GM10248 (cell line): ENCODE measurements around the gene RSPH1.

Experiments used
- CTCF ChIA-PET: fragments of 300-600 bp; sonication (Branson Sonifier 250); formaldehyde crosslinking; extraction: SDS; loops from one replicate; lab custom pipeline; 2021; ENCODE audit warnings: antibody characterized with exemption; lab: Yijun Ruan, JAX
- POLR2A ChIA-PET: fragments of 350-650 bp; sonication (Branson Sonifier 250); formaldehyde crosslinking; extraction: SDS; loops from one replicate; lab custom pipeline; 2020; ENCODE audit warnings: antibody characterized with exemption; lab: Yijun Ruan, JAX
- DNase-seq: peaks from one replicate; pipeline ENCODE4 v3.0.0; 2012; ENCODE audit errors: extremely low spot score
- TF ChIP-seq, protein P1 (sequence below): IDR thresholded peaks from 2 replicates; pipeline ENCODE4 v1.5.1; 2012; ENCODE audit warnings: mild to moderate bottlenecking, low read depth; ENCODE audit errors: extremely low read depth, missing control alignments, control extremely low read depth

RSPH1 gene

GRCh38 chr21:42518626-42519025, 22.6 kb upstream of the RSPH1 start:
- CTCF ChIA-PET: no interaction called here
- no peak for DNase-seq
- TF ChIP-seq, protein P1, sequence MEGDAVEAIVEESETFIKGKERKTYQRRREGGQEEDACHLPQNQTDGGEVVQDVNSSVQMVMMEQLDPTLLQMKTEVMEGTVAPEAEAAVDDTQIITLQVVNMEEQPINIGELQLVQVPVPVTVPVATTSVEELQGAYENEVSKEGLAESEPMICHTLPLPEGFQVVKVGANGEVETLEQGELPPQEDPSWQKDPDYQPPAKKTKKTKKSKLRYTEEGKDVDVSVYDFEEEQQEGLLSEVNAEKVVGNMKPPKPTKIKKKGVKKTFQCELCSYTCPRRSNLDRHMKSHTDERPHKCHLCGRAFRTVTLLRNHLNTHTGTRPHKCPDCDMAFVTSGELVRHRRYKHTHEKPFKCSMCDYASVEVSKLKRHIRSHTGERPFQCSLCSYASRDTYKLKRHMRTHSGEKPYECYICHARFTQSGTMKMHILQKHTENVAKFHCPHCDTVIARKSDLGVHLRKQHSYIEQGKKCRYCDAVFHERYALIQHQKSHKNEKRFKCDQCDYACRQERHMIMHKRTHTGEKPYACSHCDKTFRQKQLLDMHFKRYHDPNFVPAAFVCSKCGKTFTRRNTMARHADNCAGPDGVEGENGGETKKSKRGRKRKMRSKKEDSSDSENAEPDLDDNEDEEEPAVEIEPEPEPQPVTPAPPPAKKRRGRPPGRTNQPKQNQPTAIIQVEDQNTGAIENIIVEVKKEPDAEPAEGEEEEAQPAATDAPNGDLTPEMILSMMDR: no peak
- POLR2A ChIA-PET: no interaction called here

- CTCF ChIA-PET: no interaction called here
- TF ChIP-seq, protein P1: no peak
- DNase-seq: no peak
- POLR2A ChIA-PET: no interaction called here
Measured at GRCh38 chr21:42518215-42518614, 22.2 kb upstream of the RSPH1 start.

- ChIA-PET CTCF (interaction anchor here (1.6 kb wide), 1 partner anchor 257 kb away, joined by 4 read pairs; no protein-coding TSS in a partner anchor), POLR2A (no interaction called here)
- TF ChIP-seq, protein P1: no peak
- DNase-seq: no peak
Measured at GRCh38 chr21:42515708-42516502, 19.9 kb upstream of the RSPH1 start.

- no peak for DNase-seq
- TF ChIP-seq, protein P1: no peak
- POLR2A ChIA-PET: interaction anchor here (0.6 to 1.3 kb wide), 2 partner anchors 9 to 21 kb away, joined by 3 to 6 read pairs; no protein-coding TSS in a partner anchor
- CTCF ChIA-PET: interaction anchor here (0.9 to 1.5 kb wide), 3 partner anchors 9 to 370 kb away, joined by 3 to 6 read pairs (median 5); no protein-coding TSS in a partner anchor
Measured at GRCh38 chr21:42514883-42515228, 18.8 kb upstream of the RSPH1 start.

- peak; percentile 74 for DNase-seq
- POLR2A ChIA-PET: interaction anchor here (0.6 to 1.3 kb wide), 2 partner anchors 10 to 22 kb away, joined by 3 to 6 read pairs; no protein-coding TSS in a partner anchor
- TF ChIP-seq, protein P1: no peak
- CTCF ChIA-PET: interaction anchor here (0.9 to 1.9 kb wide), 5 partner anchors 9 to 369 kb away, joined by 3 to 6 read pairs (median 5); no protein-coding TSS in a partner anchor
Measured at GRCh38 chr21:42513985-42514882, 18.2 kb upstream of the RSPH1 start.

DNA sequence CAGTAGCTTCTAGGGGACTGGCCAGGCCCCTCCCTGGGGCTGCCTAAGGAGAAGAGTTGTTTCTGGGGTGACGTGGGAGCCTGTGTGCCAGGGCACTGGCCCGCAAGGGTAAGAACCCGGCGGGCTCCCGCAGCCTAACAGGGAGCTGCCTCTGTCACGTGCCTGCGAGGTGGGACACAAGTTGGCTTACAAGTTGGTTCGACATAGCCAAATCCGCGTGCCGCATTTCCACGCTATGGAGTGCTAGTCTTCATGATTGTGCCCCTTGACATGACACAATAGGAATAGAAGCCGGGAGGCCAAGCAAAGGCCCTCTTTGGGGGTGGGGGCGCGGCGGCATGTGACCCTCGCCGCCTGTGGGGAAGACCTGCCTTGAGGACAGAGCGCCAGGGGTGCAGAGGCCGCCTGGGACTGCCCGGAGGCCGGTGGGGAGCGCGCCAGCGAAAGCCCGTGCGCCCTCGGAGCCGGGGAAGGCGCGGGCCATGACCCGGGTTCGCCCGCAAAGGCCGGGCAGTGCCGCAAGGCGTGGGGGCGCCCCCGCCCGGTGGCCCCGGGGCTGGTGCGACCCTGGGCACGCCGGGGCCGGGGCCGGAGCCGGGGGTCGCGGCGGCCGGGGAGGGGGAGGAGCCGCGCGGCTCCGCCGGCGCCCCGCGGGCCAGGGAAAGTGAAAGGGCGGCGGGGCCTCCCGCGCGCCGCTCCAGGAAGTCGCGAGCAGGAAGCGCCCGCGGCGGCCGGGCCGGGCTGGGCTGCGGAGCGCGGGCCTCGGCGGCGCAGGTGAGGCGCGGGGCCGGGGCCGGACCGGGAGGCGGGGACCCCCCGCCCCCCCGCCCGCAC, 17.3 kb upstream of the RSPH1 start, which contains the start of gene SLC37A1:
Gene SLC37A1, plus strand, starts transcription at position 702 of the 834 bp plus-strand sequence. CDS start 4,603 bp downstream, outside the sequence.
- ChIA-PET POLR2A (no interaction called here), CTCF (interaction anchor here (0.7 to 2.0 kb wide), 9 partner anchors 10 to 204 kb away, joined by 3 to 6 read pairs (median 3); no protein-coding TSS in a partner anchor)
- peak; percentile 69 for DNase-seq
- TF ChIP-seq, protein P1: peak; percentile 34
